SKM-1 treated with dmso at 0.1 percent for 144 hours (cell line): ENCODE measurements around the gene COL4A3.
"Not testable (repeated sequence)": the region's sequence is repeated elsewhere in the genome, so short reads cannot be mapped to it uniquely, and the experiment has no call there.

Source experiments
- DNase-seq: peaks from one replicate; lab custom pipeline; 2025; ENCODE audit not compliant: unreplicated experiment; lab: John Stamatoyannopoulos, UW

COL4A3 gene

GRCh38 chr2:227154986-227155774, 9.2 kb upstream of the COL4A3 start:
- DNase-seq: no peak

GRCh38 chr2:227160164-227160563, 4.3 kb upstream of the COL4A3 start:
- DNase-seq: no peak

GRCh38 chr2:227161947-227162346, 2.5 kb upstream of the COL4A3 start:
- DNase-seq: no peak

- DNase-seq: no peak
These were observed 883 bp upstream of the COL4A3 start for GRCh38 chr2:227163485-227163997.

GRCh38 chr2:227164763-227165291, 403 bp downstream of the COL4A3 start:
- DNase-seq: no peak

- not testable (repeated sequence) for DNase-seq
These were observed 7.4 kb downstream of the COL4A3 start for GRCh38 chr2:227171779-227172178.

GRCh38 chr2:227177592-227178336, 13.3 kb downstream of the COL4A3 start:
- DNase-seq: no peak

- DNase-seq: no peak
These were observed 15.7 kb downstream of the COL4A3 start for GRCh38 chr2:227179988-227180685.

GRCh38 chr2:227180770-227181169, 16.3 kb downstream of the COL4A3 start:
- DNase-seq: no peak

- no peak for DNase-seq
These were observed 18.3 kb downstream of the COL4A3 start for GRCh38 chr2:227182765-227183164.

GRCh38 chr2:227183657-227184367, 19.4 kb downstream of the COL4A3 start:
- DNase-seq: no peak

GRCh38 chr2:227185615-227186232, 21.3 kb downstream of the COL4A3 start:
- DNase-seq: no peak

- DNase-seq: no peak
These were observed 22.3 kb downstream of the COL4A3 start for GRCh38 chr2:227186751-227187150.

GRCh38 chr2:227188292-227188691, 23.9 kb downstream of the COL4A3 start:
- peak; percentile 53 for DNase-seq

- no peak for DNase-seq
These were observed 26.9 kb downstream of the COL4A3 start for GRCh38 chr2:227191367-227191766.

- no peak for DNase-seq
These were observed 28.1 kb downstream of the COL4A3 start for GRCh38 chr2:227192491-227192890.

- DNase-seq: no peak
These were observed 29.8 kb downstream of the COL4A3 start for GRCh38 chr2:227194219-227194618.

- DNase-seq: no peak
These were observed 34.4 kb downstream of the COL4A3 start for GRCh38 chr2:227198866-227199265.

GRCh38 chr2:227201771-227202170, 37.3 kb downstream of the COL4A3 start:
- DNase-seq: no peak

GRCh38 chr2:227204452-227204851, 40.0 kb downstream of the COL4A3 start:
- DNase-seq: no peak
